ENCODE measurements around the gene PDZD2. TPM values are rescaled to one million over a fixed set of nuclear protein-coding genes. Genes with fewer than 3 reads are reported as not detected.
"Not testable (repeated sequence)": the region's sequence is repeated elsewhere in the genome, so short reads cannot be mapped to it uniquely, and the experiment has no call there.

PDZD2 gene
- total RNA-seq, 1 experiment from 2014 or later, result 0.37 TPM

DNA sequence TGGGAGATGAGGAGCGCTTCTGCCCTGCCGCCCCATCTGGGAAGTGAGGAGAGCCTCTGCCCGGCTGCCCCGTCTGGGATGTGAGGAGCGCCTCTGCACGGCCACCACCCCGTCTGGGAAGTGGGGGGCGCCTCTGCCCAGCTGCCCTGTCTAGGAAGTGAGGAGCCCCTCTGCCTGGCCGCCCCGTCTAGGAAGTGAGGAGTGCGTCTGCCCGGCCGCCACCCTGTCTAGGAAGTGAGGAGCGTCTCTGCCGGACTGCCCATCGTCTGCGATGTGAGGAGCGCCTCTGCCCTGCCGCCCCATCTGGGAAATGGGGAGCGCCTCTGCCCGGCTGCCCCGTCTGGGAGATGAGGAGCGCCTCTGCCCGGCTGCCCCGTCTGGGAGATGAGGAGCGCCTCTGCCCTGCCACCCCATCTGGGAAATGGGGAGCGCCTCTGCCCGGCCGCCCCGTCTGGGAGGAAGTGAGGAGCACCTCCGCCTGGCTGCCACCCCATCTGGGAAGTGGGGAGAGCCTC lies 401.3 kb downstream of the PDZD2 start:
- H3K27ac ChIP-seq (ENCODE audit: low read depth, low read length); BruUV-seq (replicated peaks); intact Hi-C loops (cut with micrococcal nuclease); H3K27me3 ChIP-seq (ENCODE audit: insufficient read depth, low read length); H3K4me2 ChIP-seq (ENCODE audit: low read length); H3K9ac ChIP-seq (ENCODE audit: low read length); ATAC-seq; H3K79me2 ChIP-seq (ENCODE audit: insufficient read depth, low read length); H3K4me1 ChIP-seq (ENCODE audit: control insufficient read depth in 1 of 2, insufficient read depth in 2 of 2, low read length in 2 of 2); H3K36me3 ChIP-seq (ENCODE audit: control insufficient read depth in 1 of 2, insufficient read depth in 2 of 2, low read length in 2 of 2); H2AFZ ChIP-seq (ENCODE audit: low read depth, low read length, poor library complexity, severe bottlenecking); H3K9me2 ChIP-seq (ENCODE audit: insufficient read depth); CTCF ChIA-PET; H4K20me1 ChIP-seq (ENCODE audit: insufficient read depth); DNase-seq (ENCODE audit: low read depth, low spot score); H3K9me3 ChIP-seq (ENCODE audit: control insufficient read depth in 1 of 2, insufficient read depth in 1 of 2, low read depth in 1 of 2, low read length in 2 of 2); POLR2A ChIA-PET; H3K4me3 ChIP-seq (replicated peaks in 1 of 2; ENCODE audit: low read depth in 1 of 2, low read length in 2 of 2): not testable (repeated sequence)
- RAD21 ChIA-PET (ENCODE audit: low non-redundant PET in 1 of 2, low total read pairs in 2 of 2, uncharacterized antibody in 2 of 2, unreplicated experiment in 2 of 2), result interaction anchor here in 1 of 2 experiments (0.7 kb wide), 1 partner anchor 15 kb away, joined by 3 read pairs; no protein-coding TSS in a partner anchor

- RAD21 ChIA-PET (ENCODE audit: low non-redundant PET in 1 of 2, low total read pairs in 2 of 2, uncharacterized antibody in 2 of 2, unreplicated experiment in 2 of 2), result no interaction called here
- no peaks in the 10 kb centered on the region for H3K79me2 ChIP-seq (ENCODE audit: insufficient read depth, low read length)
- no peak for TF ChIP-seq YY1 (IDR thresholded peaks at IDR 0.05; ENCODE audit: extremely low read depth, insufficient replicate concordance, low read depth, low read length)
- TF ChIP-seq SIN3A (IDR thresholded peaks at IDR 0.05; ENCODE audit: low read depth), result no peak
- TF ChIP-seq ZNF274 (IDR thresholded peaks at IDR 0.05; ENCODE audit: low read depth, low read length), result no peak
- no peak for TF ChIP-seq EZH2phosphoT487 (IDR thresholded peaks at IDR 0.05; ENCODE audit: borderline replicate concordance)
- TF ChIP-seq ZFX (IDR thresholded peaks at IDR 0.05), result no peak
- TF ChIP-seq, protein P1, sequence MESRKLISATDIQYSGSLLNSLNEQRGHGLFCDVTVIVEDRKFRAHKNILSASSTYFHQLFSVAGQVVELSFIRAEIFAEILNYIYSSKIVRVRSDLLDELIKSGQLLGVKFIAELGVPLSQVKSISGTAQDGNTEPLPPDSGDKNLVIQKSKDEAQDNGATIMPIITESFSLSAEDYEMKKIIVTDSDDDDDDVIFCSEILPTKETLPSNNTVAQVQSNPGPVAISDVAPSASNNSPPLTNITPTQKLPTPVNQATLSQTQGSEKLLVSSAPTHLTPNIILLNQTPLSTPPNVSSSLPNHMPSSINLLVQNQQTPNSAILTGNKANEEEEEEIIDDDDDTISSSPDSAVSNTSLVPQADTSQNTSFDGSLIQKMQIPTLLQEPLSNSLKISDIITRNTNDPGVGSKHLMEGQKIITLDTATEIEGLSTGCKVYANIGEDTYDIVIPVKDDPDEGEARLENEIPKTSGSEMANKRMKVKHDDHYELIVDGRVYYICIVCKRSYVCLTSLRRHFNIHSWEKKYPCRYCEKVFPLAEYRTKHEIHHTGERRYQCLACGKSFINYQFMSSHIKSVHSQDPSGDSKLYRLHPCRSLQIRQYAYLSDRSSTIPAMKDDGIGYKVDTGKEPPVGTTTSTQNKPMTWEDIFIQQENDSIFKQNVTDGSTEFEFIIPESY (IDR thresholded peaks at IDR 0.05; ENCODE audit: extremely low read depth, insufficient replicate concordance, low read length), result no peak
- TF ChIP-seq, protein P2, sequence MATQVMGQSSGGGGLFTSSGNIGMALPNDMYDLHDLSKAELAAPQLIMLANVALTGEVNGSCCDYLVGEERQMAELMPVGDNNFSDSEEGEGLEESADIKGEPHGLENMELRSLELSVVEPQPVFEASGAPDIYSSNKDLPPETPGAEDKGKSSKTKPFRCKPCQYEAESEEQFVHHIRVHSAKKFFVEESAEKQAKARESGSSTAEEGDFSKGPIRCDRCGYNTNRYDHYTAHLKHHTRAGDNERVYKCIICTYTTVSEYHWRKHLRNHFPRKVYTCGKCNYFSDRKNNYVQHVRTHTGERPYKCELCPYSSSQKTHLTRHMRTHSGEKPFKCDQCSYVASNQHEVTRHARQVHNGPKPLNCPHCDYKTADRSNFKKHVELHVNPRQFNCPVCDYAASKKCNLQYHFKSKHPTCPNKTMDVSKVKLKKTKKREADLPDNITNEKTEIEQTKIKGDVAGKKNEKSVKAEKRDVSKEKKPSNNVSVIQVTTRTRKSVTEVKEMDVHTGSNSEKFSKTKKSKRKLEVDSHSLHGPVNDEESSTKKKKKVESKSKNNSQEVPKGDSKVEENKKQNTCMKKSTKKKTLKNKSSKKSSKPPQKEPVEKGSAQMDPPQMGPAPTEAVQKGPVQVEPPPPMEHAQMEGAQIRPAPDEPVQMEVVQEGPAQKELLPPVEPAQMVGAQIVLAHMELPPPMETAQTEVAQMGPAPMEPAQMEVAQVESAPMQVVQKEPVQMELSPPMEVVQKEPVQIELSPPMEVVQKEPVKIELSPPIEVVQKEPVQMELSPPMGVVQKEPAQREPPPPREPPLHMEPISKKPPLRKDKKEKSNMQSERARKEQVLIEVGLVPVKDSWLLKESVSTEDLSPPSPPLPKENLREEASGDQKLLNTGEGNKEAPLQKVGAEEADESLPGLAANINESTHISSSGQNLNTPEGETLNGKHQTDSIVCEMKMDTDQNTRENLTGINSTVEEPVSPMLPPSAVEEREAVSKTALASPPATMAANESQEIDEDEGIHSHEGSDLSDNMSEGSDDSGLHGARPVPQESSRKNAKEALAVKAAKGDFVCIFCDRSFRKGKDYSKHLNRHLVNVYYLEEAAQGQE (IDR thresholded peaks at IDR 0.05; ENCODE audit: low read depth), result no peak
- no peak for TF ChIP-seq TCF7L2 (IDR thresholded peaks at IDR 0.05; ENCODE audit: borderline replicate concordance, extremely low read depth, insufficient read depth, insufficient read length)
- no peak for TF ChIP-seq JUND (IDR thresholded peaks at IDR 0.05)
- no peak for TF ChIP-seq EGR1 (IDR thresholded peaks at IDR 0.05; ENCODE audit: low read depth)
- TF ChIP-seq POLR2AphosphoS5 (IDR thresholded peaks at IDR 0.05; ENCODE audit: low read depth, low read length), result no peak
- no peak for TF ChIP-seq ATF3 (IDR thresholded peaks at IDR 0.05)
- TF ChIP-seq ELF1 (IDR thresholded peaks at IDR 0.05; ENCODE audit: borderline replicate concordance, low read depth), result no peak
- no peaks in the 10 kb centered on the region for H3K27me3 ChIP-seq (ENCODE audit: insufficient read depth, low read length)
- no peaks in the 10 kb centered on the region for H3K4me1 ChIP-seq (ENCODE audit: control insufficient read depth in 1 of 2, insufficient read depth in 2 of 2, low read length in 2 of 2)
- no peak overlapping the region for H3K4me2 ChIP-seq (ENCODE audit: low read length)
- H3K9ac ChIP-seq (ENCODE audit: low read length), result no peak overlapping the region
- DNase-seq (ENCODE audit: low read depth, low spot score) (no peak), ATAC-seq (no peak)
- POLR2A ChIA-PET, result no interaction called here
- no TSS peak for BruUV-seq (replicated peaks)
- H2AFZ ChIP-seq (ENCODE audit: low read depth, low read length, poor library complexity, severe bottlenecking), result no peak overlapping the region
- no peaks in the 10 kb centered on the region for H3K36me3 ChIP-seq (ENCODE audit: control insufficient read depth in 1 of 2, insufficient read depth in 2 of 2, low read length in 2 of 2)
- no peak overlapping the region for H3K27ac ChIP-seq (ENCODE audit: low read depth, low read length)
- H3K9me2 ChIP-seq (ENCODE audit: insufficient read depth), result no peaks in the 10 kb centered on the region
- H3K4me3 ChIP-seq (replicated peaks in 1 of 2; ENCODE audit: low read depth in 1 of 2, low read length in 2 of 2), result no peak overlapping the region
- H4K20me1 ChIP-seq (ENCODE audit: insufficient read depth), result no peaks in the 10 kb centered on the region
- intact Hi-C loops (cut with micrococcal nuclease), result no loop called here
- H3K9me3 ChIP-seq (ENCODE audit: control insufficient read depth in 1 of 2, insufficient read depth in 1 of 2, low read depth in 1 of 2, low read length in 2 of 2), result no peaks in the 10 kb centered on the region; a peak in 1 of 4 replicates
- CTCF ChIA-PET, result no interaction called here
Observed at GRCh38 chr5:32042551-32042961, 403.6 kb downstream of the PDZD2 start.
